Measurements from ENCODE around the gene CCDC13.

Gene CCDC13

GRCh38 chr3:42743204-42743995 is 29.7 kb downstream of the CCDC13 start:
- TF ChIP-seq, protein P1, sequence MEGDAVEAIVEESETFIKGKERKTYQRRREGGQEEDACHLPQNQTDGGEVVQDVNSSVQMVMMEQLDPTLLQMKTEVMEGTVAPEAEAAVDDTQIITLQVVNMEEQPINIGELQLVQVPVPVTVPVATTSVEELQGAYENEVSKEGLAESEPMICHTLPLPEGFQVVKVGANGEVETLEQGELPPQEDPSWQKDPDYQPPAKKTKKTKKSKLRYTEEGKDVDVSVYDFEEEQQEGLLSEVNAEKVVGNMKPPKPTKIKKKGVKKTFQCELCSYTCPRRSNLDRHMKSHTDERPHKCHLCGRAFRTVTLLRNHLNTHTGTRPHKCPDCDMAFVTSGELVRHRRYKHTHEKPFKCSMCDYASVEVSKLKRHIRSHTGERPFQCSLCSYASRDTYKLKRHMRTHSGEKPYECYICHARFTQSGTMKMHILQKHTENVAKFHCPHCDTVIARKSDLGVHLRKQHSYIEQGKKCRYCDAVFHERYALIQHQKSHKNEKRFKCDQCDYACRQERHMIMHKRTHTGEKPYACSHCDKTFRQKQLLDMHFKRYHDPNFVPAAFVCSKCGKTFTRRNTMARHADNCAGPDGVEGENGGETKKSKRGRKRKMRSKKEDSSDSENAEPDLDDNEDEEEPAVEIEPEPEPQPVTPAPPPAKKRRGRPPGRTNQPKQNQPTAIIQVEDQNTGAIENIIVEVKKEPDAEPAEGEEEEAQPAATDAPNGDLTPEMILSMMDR (IDR thresholded peaks at IDR 0.05; ENCODE audit: insufficient read depth, low read depth, low read length, missing control alignments) = no peak
- DNase-seq (ENCODE audit: low read depth) = no peak
- no peak overlapping the region for H3K4me3 ChIP-seq (ENCODE audit: low read depth, low read length)

GRCh38 chr3:42742688-42743087 is 30.4 kb downstream of the CCDC13 start:
- H3K4me3 ChIP-seq (ENCODE audit: low read depth, low read length) = no peak overlapping the region
- DNase-seq (ENCODE audit: low read depth) = no peak
- TF ChIP-seq, protein P1 (IDR thresholded peaks at IDR 0.05; ENCODE audit: insufficient read depth, low read depth, low read length, missing control alignments) = no peak

- DNase-seq (ENCODE audit: low read depth) = no peak
- H3K4me3 ChIP-seq (ENCODE audit: low read depth, low read length) = no peak overlapping the region
- TF ChIP-seq, protein P1 (IDR thresholded peaks at IDR 0.05; ENCODE audit: insufficient read depth, low read depth, low read length, missing control alignments) = no peak
These were observed 30.8 kb downstream of the CCDC13 start for GRCh38 chr3:42742259-42742658.

DNA sequence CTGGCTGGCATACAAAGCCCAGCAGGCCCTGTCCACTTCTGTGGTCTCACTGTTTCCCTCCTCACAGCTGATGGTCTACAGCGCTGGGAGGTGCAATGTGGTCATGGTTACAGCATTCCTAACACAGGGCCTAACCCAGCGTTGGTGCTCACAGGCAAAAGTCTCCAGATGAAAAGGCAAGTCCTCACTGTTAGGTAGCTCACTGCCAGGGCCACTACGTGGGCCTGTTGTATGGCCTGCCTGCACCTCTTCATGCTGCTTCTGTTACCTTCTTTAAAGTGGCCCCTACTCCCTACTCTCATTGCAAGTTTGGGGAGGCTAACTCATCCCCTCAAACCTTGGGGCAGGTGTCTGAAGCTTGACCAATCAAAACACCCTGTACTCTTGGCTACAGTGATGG is 31.3 kb downstream of the CCDC13 start:
- DNase-seq (ENCODE audit: low read depth) = no peak
- TF ChIP-seq, protein P1 (IDR thresholded peaks at IDR 0.05; ENCODE audit: insufficient read depth, low read depth, low read length, missing control alignments) = no peak
- no peak overlapping the region for H3K4me3 ChIP-seq (ENCODE audit: low read depth, low read length)

- no peak for DNase-seq (ENCODE audit: low read depth)
- TF ChIP-seq, protein P1 (IDR thresholded peaks at IDR 0.05; ENCODE audit: insufficient read depth, low read depth, low read length, missing control alignments) = no peak
These were observed 33.5 kb downstream of the CCDC13 start for GRCh38 chr3:42739401-42740158.

GRCh38 chr3:42736531-42736930 is 36.5 kb downstream of the CCDC13 start:
- TF ChIP-seq, protein P1 (IDR thresholded peaks at IDR 0.05; ENCODE audit: insufficient read depth, low read depth, low read length, missing control alignments) = no peak
- H3K4me3 ChIP-seq (ENCODE audit: low read depth, low read length) = no peak overlapping the region
- DNase-seq (ENCODE audit: low read depth) = no peak

More at GRCh38 chr3:42739401-42740158, 33.5 kb downstream of the CCDC13 start:
- no peak overlapping the region for H3K4me3 ChIP-seq (ENCODE audit: low read depth, low read length)

Measured in GM12865 (cell line).